Astrocyte (in vitro differentiated cells and primary cell): Measurements from ENCODE around the gene ICOSLG. TPM values are rescaled to one million over a fixed set of nuclear protein-coding genes. Genes with fewer than 3 reads are reported as not detected.

Experiments
- DNase-seq: peaks from one replicate; pipeline ENCODE4 v3.0.0-alpha.2; 2010; ENCODE audit warnings: low read depth
- FAIRE-seq: peaks from 2 replicates; lab custom pipeline; 2011; peaks lifted over from hg19 to GRCh38; lab: Jason Lieb, UNC
- H2AFZ ChIP-seq: 2 replicates; pipeline ENCODE4 v1.6.0; 2012; ENCODE audit warnings: low read depth, low read length, inconsistent platforms
- H3K27ac ChIP-seq: 2 replicates; pipeline ENCODE4 v1.5.1; 2011; ENCODE audit warnings: low read depth, low read length, inconsistent platforms
- H3K27me3 ChIP-seq: 2 replicates; pipeline ENCODE4 v1.6.0; 2011; ENCODE audit warnings: low read length, inconsistent platforms; ENCODE audit not compliant: insufficient read depth
- H3K36me3 ChIP-seq: 2 replicates; pipeline ENCODE4 v1.5.1; 2011; ENCODE audit warnings: low read length, inconsistent platforms; ENCODE audit not compliant: insufficient read depth
- H3K4me1 ChIP-seq: 2 replicates; pipeline ENCODE4 v1.5.1; 2011; ENCODE audit warnings: low read length, inconsistent platforms; ENCODE audit not compliant: insufficient read depth
- H3K4me2 ChIP-seq: 2 replicates; pipeline ENCODE4 v1.6.0; 2012; ENCODE audit warnings: low read length, inconsistent platforms
- H3K4me3 ChIP-seq: 2 replicates; pipeline ENCODE4 v1.5.1; 2011; ENCODE audit warnings: low read depth, mild to moderate bottlenecking, low read length, inconsistent platforms; ENCODE audit not compliant: insufficient read depth
- H3K79me2 ChIP-seq: 2 replicates; pipeline ENCODE4 v1.6.0; 2012; ENCODE audit warnings: mild to moderate bottlenecking, low read length, inconsistent platforms; ENCODE audit not compliant: insufficient read depth
- H3K9ac ChIP-seq: 2 replicates; pipeline ENCODE4 v1.6.0; 2012; ENCODE audit warnings: mild to moderate bottlenecking, low read length, inconsistent platforms
- H3K9me3 ChIP-seq: 2 replicates; pipeline ENCODE4 v1.5.1; 2012; ENCODE audit warnings: low read depth, mild to moderate bottlenecking, low read length, inconsistent platforms; ENCODE audit not compliant: insufficient read depth
- H4K20me1 ChIP-seq: 2 replicates; pipeline ENCODE4 v1.6.0; 2012; ENCODE audit warnings: low read length, inconsistent platforms; ENCODE audit not compliant: insufficient read depth
- H3K27ac Mint-ChIP-seq: one replicate; pipeline ENCODE4 v1.8.0; 2021; ENCODE audit warnings: mild to moderate bottlenecking, mixed read lengths; ENCODE audit not compliant: unreplicated experiment
- H3K27me3 Mint-ChIP-seq: one replicate; pipeline ENCODE4 v1.8.0; 2021; ENCODE audit warnings: low read depth, mixed read lengths; ENCODE audit not compliant: unreplicated experiment
- H3K36me3 Mint-ChIP-seq: one replicate; pipeline ENCODE4 v1.8.0; 2021; ENCODE audit warnings: low read depth, mixed read lengths; ENCODE audit not compliant: unreplicated experiment
- H3K4me1 Mint-ChIP-seq: one replicate; pipeline ENCODE4 v1.8.0; 2021; ENCODE audit warnings: low read depth, mixed read lengths; ENCODE audit not compliant: unreplicated experiment
- H3K4me3 Mint-ChIP-seq: one replicate; pipeline ENCODE4 v1.8.0; 2021; ENCODE audit warnings: mild to moderate bottlenecking, moderate library complexity, mixed read lengths; ENCODE audit not compliant: unreplicated experiment
- H3K9me3 Mint-ChIP-seq: one replicate; pipeline ENCODE4 v1.8.0; 2021; ENCODE audit warnings: mild to moderate bottlenecking, mixed read lengths; ENCODE audit not compliant: unreplicated experiment
- EZH2 ChIP-seq: IDR thresholded peaks from 2 replicates; pipeline ENCODE4 v1.6.1; 2012; ENCODE audit warnings: mild to moderate bottlenecking, low read length, inconsistent platforms; ENCODE audit not compliant: insufficient read depth
- total RNA-seq: library from RNA; stranded (reverse); gene quantifications from 2 replicates; pipeline ENCODE4 v1.2.1, GENCODE V29; 2021
- TF ChIP-seq, protein P1 (sequence below): IDR thresholded peaks from 2 replicates; pipeline ENCODE4 v1.5.1; 2011; ENCODE audit warnings: low read depth, mild to moderate bottlenecking, inconsistent platforms, low read length, moderate library complexity; ENCODE audit not compliant: insufficient read depth

The ICOSLG gene
- total RNA-seq, 1 donor from 2014 or later: 4.7 TPM

DNA sequence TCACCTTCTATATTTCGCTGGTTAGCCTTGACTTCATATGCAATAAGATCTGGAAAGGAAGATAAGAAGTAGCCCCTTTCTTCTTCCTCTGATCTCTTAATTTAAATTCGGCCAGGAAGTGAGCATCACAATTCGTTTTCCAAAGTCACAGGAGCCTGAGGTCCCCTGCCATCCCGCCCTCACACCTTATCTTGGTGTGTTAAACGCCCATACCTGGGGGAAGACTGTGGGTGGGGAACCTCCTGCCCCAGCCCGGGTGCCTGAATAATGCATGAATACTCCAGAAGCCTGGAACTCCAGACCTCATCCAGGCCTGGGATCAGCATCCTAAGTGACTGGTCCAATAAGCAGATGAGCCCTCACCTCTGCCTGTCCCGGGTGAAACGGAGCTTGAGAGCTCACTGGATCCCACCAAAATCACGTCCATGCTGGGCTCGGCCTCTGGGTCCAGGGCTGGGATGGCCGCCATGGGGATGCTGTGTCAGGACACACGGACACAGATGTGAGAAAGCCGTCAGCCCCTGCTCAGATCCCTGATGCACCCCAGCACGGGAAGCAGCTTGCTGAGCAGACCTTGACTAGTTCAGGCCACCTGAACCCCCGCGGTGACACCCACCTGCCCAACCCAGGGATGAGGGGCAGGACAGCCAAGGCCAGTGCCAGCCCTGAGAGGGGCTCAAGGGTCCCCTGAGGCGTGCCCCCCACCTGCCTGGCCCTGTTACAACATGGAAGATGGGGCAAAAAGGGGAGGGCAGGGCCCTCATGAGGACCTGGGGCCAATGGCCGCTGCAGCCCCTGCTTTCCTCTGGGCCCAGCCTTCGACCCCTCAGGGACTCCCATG is 20.3 kb upstream of the ICOSLG start:
- TF ChIP-seq, protein P1, sequence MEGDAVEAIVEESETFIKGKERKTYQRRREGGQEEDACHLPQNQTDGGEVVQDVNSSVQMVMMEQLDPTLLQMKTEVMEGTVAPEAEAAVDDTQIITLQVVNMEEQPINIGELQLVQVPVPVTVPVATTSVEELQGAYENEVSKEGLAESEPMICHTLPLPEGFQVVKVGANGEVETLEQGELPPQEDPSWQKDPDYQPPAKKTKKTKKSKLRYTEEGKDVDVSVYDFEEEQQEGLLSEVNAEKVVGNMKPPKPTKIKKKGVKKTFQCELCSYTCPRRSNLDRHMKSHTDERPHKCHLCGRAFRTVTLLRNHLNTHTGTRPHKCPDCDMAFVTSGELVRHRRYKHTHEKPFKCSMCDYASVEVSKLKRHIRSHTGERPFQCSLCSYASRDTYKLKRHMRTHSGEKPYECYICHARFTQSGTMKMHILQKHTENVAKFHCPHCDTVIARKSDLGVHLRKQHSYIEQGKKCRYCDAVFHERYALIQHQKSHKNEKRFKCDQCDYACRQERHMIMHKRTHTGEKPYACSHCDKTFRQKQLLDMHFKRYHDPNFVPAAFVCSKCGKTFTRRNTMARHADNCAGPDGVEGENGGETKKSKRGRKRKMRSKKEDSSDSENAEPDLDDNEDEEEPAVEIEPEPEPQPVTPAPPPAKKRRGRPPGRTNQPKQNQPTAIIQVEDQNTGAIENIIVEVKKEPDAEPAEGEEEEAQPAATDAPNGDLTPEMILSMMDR: no peak
- no peak for TF ChIP-seq EZH2
- no peak for FAIRE-seq
- Mint-ChIP-seq H3K27ac (no peak overlapping the region), H3K27me3 (peaks cover 27% of the 10 kb centered on the region), H3K36me3 (no peaks in the 10 kb centered on the region), H3K9me3 (peaks cover 3% of the 10 kb centered on the region), H3K4me1 (peaks cover 1% of the 10 kb centered on the region), H3K4me3 (no peak overlapping the region)
- no peaks in the 10 kb centered on the region for H3K79me2 ChIP-seq
- H3K4me2 ChIP-seq: no peak overlapping the region
- no peak overlapping the region for H3K27ac ChIP-seq
- no peaks in the 10 kb centered on the region for H3K4me1 ChIP-seq
- H3K4me3 ChIP-seq: no peak overlapping the region
- no peaks in the 10 kb centered on the region for H3K36me3 ChIP-seq
- H2AFZ ChIP-seq: no peak overlapping the region
- H3K27me3 ChIP-seq: peaks cover 5% of the 10 kb centered on the region
- no peaks in the 10 kb centered on the region for H3K9me3 ChIP-seq
- DNase-seq: no peak
- H3K9ac ChIP-seq: no peak overlapping the region
- no peaks in the 10 kb centered on the region for H4K20me1 ChIP-seq

DNA sequence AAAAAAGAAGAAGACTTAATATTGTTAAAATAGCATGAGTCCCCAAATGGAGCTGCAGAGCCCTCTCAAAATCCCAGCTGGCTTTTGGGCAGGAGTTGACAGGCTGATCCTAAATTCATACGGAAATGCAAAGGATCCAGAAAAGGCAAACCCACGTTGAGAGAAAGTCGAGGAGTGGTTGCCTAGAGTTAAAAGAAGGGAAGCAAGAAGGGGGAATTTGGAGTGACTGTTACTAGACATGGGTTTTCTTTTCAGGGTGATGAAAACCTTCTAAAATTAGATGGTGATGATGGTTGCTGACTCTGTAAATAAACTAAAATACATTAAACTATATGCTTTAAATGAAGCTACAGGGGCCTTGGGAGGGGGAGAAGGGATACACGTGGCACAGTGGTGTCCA is 19.3 kb upstream of the ICOSLG start:
- Histone ChIP-seq H4K20me1 (no peaks in the 10 kb centered on the region), H3K27ac (no peak overlapping the region), H3K4me1 (no peaks in the 10 kb centered on the region), H3K36me3 (no peaks in the 10 kb centered on the region), H3K4me2 (no peak overlapping the region), H3K9me3 (no peaks in the 10 kb centered on the region), H3K9ac (no peak overlapping the region), H2AFZ (no peak overlapping the region), H3K27me3 (peaks cover 5% of the 10 kb centered on the region), H3K4me3 (no peak overlapping the region), H3K79me2 (no peaks in the 10 kb centered on the region)
- DNase-seq: no peak
- no peak overlapping the region for H3K27ac Mint-ChIP-seq
- peaks cover 1% of the 10 kb centered on the region for H3K4me1 Mint-ChIP-seq
- no peak for TF ChIP-seq EZH2
- TF ChIP-seq, protein P1: no peak
- H3K27me3 Mint-ChIP-seq: peaks cover 27% of the 10 kb centered on the region
- H3K9me3 Mint-ChIP-seq: peaks cover 3% of the 10 kb centered on the region
- no peak overlapping the region for H3K4me3 Mint-ChIP-seq
- FAIRE-seq: no peak
- H3K36me3 Mint-ChIP-seq: no peaks in the 10 kb centered on the region
